Heart left ventricle (tissue), 16 donors: ENCODE data around the gene UXT. TPM values are rescaled to one million over a fixed set of nuclear protein-coding genes. Genes with fewer than 3 reads are reported as not detected.

Source experiments
- ATAC-seq, 4 donors: fragments of 200-7000 bp; cut with Tn5 transposase; one replicate each; pipeline ENCODE4 v1.9.1; 2020 to 2022; ENCODE audit warnings: moderate library complexity in 4 of 4, mild to moderate bottlenecking in 3 of 4, moderate number of reproducible peaks in 1 of 4
- DNase-seq, 5 donors: peaks; one replicate each; pipeline ENCODE4 v3.0.0-alpha.2; 2020
- H3K27ac ChIP-seq, 12 donors: fragments of 200-600 bp; sonication (generic) in 4 of 12; one replicate each; pipeline versions ENCODE4 v1.5.0 to v1.8.0; 2016 to 2022; ENCODE audit warnings: mild to moderate bottlenecking in 2 of 12
- H3K27me3 ChIP-seq, 9 donors: fragments of 200-600 bp; sonication (generic) in 2 of 9; one replicate each; pipeline versions ENCODE4 v1.5.1 to v1.8.0; 2016 to 2022; ENCODE audit warnings: mild to moderate bottlenecking in 3 of 9
- H3K36me3 ChIP-seq, 9 donors: fragments of 200-600 bp; sonication (generic) in 2 of 9; one replicate each; pipeline versions ENCODE4 v1.5.0 to v1.8.0; 2018 to 2022; ENCODE audit warnings: mild to moderate bottlenecking in 2 of 9
- H3K4me1 ChIP-seq, 12 donors: fragments of 200-600 bp; sonication (generic) in 4 of 12; one replicate each; pipeline versions ENCODE4 v1.5.0 to v1.8.0; 2016 to 2022; ENCODE audit warnings: mild to moderate bottlenecking in 3 of 12
- H3K4me3 ChIP-seq, 12 donors: fragments of 200-600 bp; sonication (generic) in 4 of 12; one replicate each; pipeline versions ENCODE4 v1.5.0 to v1.8.0; 2017 to 2022; ENCODE audit warnings: mild to moderate bottlenecking in 9 of 12, moderate library complexity in 4 of 12
- H3K9me3 ChIP-seq, 12 donors: fragments of 200-600 bp; sonication (generic) in 4 of 12; one replicate each; pipeline versions ENCODE4 v1.5.0 to v1.8.0; 2016 to 2022; ENCODE audit warnings: mild to moderate bottlenecking in 1 of 12
- POLR2A ChIP-seq, 2 donors: fragments of 450-650 bp; IDR thresholded peaks; one replicate each; pipeline ENCODE4 v1.6.1; 2017; ENCODE audit warnings: antibody characterized with exemption in 2 of 2, mild to moderate bottlenecking in 2 of 2, moderate library complexity in 2 of 2
- WGBS, 4 donors: extraction: QIAGEN DNeasy Blood & Tissue Kit in 2 of 4; methylation state at CpG; one replicate each; pipeline versions ENCODE4 v1.1.5 to v1.1.7; 2013 to 2018; 5-methylcytosine and 5-hydroxymethylcytosine counted together
- intact Hi-C, 10 donors: fragments of 100-400 bp; cut with DNase I; formaldehyde crosslinking; loops; one replicate each; pipeline versions ENCODE4 v1.11.1 to v1.14.2; 2022
- polyA plus RNA-seq, 2 donors: library from polyadenylated mRNA; stranded (reverse); fragments of 200-250 nt; gene quantifications; one replicate each; pipeline ENCODE4 v1.2.3, GENCODE V29; 2013
- total RNA-seq, 9 donors: library from RNA; depleted of rRNA in 2 of 9; stranded (reverse); fragments of >200 nt in 2 of 9; fragmentation: NEBNext Ultra II Directional in 3 of 9; extraction: Animal tissue kit (Norgen Biotek cat#: 25700) in 3 of 9; gene quantifications; one replicate each; pipeline versions ENCODE4 v1.1.0 to v1.2.4, GENCODE V29; 2016 to 2023
- TF ChIP-seq, protein P1 (sequence below), 12 donors: fragments of 200-600 bp; sonication (generic) in 4 of 12; IDR thresholded peaks; one replicate each; pipeline versions ENCODE4 v1.5.0 to v1.8.0; 2018 to 2022; ENCODE audit warnings: antibody characterized with exemption in 12 of 12, mild to moderate bottlenecking in 5 of 12
- donor health status: ischemic (EF 13 %, LVEDD 7.1; RV severe dilation, severe dysfunction).
- donor health status: healthy with polysubstance abuse.
- donor health status: DM: no; HTN: yes; CAD: no.
- donor health status: DM: no; HTN: no; CAD: no.
- donor health status: ischemic (EF 25% LVEDD 6.9; RV normal size, moderate dysfunction).
- donor health status: ischemic (EF 25% LVEDD 5.7; RV mildly dilated, moderate dysfunction).
- donor health status: healthy.
- donor health status: DM: yes; HTN: yes; CAD: no.
- donor health status: ischemic (EF 35%, LVEDD 5.7; RV mildly dilated, moderate dysfunction).
- donor health status: nonischemic (EF 11% LVEDD 7.7; RV severe dilation, severe dysfunction).
- donor health status: DM: yes; HTN: yes; CAD: no.
- donor health status: PGD.
- donor health status: ischemic (EF 29% LVEDD 5.4; RV normal size, mild dysfunction).
- donor health status: nonischemic (EF 23%, LVEDD 6.1; RV moderate dilation, normal function).

The UXT gene
- total and polyA plus RNA-seq, 11 donors: 74.4 to 193 (median 97.7) TPM

DNA sequence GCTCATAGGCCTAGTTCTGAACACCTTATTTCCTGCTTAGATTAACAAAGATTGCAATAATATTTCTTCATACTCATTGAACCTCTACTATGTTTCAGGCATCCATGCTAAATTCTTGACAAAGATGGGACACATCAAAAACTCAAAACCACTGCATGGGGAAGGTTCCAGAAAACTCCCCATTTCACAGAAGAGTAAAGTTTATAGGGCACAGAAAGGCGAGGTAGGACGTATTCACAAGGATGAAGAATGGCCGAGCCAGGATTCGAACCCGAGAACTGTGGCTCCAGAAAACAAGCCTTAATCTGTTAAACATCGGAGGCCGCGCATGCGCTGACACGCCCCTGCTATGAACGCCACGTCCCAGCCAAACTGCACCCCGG is 688 bp downstream of the UXT start:
- Histone ChIP-seq H3K4me3 (peak overlapping the region; percentile 24 to 80 (median 66)), H3K27me3 (no peaks in the 10 kb centered on the region), H3K4me1 (peaks cover 0 to 13% (median 3%) of the 10 kb centered on the region in 12 donors), H3K9me3 (no peaks in the 10 kb centered on the region), H3K27ac (peak overlapping the region in 11 of 12 donors; percentile 88 to 97 (median 91)), H3K36me3 (peaks cover 0 to 41% (median 26%) of the 10 kb centered on the region in 9 donors)
- no peak for TF ChIP-seq POLR2A (IDR thresholded peaks at IDR 0.05)
- TF ChIP-seq, protein P1, sequence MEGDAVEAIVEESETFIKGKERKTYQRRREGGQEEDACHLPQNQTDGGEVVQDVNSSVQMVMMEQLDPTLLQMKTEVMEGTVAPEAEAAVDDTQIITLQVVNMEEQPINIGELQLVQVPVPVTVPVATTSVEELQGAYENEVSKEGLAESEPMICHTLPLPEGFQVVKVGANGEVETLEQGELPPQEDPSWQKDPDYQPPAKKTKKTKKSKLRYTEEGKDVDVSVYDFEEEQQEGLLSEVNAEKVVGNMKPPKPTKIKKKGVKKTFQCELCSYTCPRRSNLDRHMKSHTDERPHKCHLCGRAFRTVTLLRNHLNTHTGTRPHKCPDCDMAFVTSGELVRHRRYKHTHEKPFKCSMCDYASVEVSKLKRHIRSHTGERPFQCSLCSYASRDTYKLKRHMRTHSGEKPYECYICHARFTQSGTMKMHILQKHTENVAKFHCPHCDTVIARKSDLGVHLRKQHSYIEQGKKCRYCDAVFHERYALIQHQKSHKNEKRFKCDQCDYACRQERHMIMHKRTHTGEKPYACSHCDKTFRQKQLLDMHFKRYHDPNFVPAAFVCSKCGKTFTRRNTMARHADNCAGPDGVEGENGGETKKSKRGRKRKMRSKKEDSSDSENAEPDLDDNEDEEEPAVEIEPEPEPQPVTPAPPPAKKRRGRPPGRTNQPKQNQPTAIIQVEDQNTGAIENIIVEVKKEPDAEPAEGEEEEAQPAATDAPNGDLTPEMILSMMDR (IDR thresholded peaks at IDR 0.05): no peak
- WGBS, 4 donors: 2 to 46% (median 22%) methylated on average over 13 of the region's 13 CpGs
- ATAC-seq (no peak), DNase-seq (no peak)
- intact Hi-C loops: loop anchor here in 6 of 10 donors (5.0 to 10.0 kb wide), 4 partner anchors 177 to 463 kb away; partner anchors contain the start of genes UBA1 (in 2 of the 6) and ZNF81 (in 2 of the 6)

DNA sequence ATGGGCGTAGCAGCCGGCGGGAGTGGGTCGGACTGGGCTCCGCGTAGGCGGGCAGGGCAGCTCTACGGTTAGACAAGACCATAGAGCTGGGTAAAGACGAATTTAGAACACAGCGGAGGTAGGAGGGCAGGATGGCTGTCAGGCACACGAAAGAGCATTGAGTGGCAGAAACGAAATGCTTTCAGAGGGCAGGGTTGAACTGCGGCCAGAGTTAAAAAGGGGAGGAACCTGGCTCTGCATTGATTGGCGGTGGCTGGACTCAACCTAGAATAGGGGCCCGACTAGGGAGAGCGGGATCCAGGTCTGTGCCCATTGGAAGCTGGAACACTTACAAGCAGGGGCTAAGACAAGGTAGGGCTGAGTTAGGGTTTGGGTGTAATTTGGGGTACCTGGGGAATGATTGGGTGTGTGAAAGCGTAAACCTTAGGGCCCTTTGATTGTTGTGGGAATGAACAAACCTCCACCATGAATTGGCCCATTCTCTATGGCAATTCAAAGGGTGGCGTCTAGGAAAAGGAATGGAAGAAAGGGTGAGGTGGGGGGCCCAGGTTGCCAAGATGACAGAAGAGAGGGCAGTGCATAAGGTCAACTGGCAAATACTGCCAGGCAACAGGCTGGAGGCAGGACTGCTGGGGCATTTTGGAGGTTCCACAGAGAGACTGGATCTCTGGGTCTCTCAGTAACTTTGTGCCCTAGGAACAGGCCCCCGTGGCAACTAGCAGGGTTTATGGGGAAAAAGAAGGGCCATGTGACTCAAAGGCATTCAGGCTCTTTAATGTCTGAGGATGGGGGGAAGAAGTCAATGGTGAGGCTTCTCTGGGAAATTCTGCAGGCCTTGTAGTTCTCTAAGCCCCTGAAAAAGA is 7.7 kb downstream of the UXT start:
- peak in 1 of 2 donors; percentile 52 for TF ChIP-seq POLR2A (IDR thresholded peaks at IDR 0.05)
- TF ChIP-seq, protein P1 (IDR thresholded peaks at IDR 0.05): no peak
- peak in 1 of 4 donors; percentile 14 for ATAC-seq
- H3K9me3 ChIP-seq: no peaks in the 10 kb centered on the region
- intact Hi-C loops: loop anchor here in 6 of 10 donors (5.0 to 10.0 kb wide), 4 partner anchors 184 to 459 kb away; partner anchors contain the start of genes UBA1 (in 3 of the 6) and ZNF81 (in 1 of the 6)
- H3K4me3 ChIP-seq: peak overlapping the region in 10 of 12 donors; percentile 22 to 90 (median 67)
- peaks cover 0 to 4% (median 0%) of the 10 kb centered on the region in 9 donors for H3K27me3 ChIP-seq
- no peak for DNase-seq
- H3K4me1 ChIP-seq: peaks cover 0 to 17% (median 6%) of the 10 kb centered on the region in 12 donors
- 12 to 61% (median 32%) methylated on average over 19 of the region's 19 CpGs for WGBS, 4 donors
- peaks cover 0 to 36% (median 19%) of the 10 kb centered on the region in 9 donors for H3K36me3 ChIP-seq
- peak overlapping the region; percentile 26 to 93 (median 74) for H3K27ac ChIP-seq

DNA sequence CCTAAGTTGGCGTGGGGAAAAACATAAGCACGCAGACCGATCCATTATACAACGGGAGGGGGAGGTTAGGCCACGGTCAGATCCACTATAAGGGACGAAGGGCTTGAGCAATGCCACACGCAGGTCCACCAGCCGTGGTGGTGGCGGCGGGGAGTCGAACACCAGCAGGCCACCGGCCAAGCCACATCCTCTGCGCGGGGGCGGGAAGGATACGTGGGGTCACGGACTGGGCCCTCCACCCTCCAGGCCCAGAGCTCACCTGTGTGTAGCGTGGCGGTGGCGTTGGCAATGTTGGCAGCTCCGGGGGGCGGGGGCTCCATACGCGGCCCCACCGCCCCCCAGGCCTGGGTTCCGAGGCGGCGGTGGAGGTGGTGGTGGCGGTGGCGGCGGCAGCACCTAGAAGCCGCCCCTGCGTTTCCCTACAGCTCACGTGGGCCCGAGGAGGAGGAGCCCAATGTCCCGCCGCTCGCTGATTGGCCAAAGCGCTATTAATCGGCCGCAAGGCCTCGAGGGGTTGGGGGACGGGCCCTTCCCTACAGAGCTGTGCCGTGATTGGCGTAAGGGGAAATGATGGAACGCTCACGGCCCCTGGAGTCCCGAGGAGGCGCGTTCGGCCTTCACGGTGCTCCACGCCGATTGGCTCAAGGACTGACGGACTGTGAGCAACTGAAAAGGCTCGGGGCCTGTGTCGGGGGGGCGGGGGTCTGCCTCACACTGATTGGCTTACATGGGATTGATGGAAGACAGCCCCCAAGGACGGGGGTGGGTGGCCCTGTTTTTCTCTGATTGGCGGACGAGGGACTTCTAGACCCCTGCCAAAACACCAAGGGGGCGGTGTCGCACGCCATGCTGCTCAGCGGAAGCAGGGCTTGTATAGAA is 8.6 kb downstream of the UXT start, which contains the start of gene ELK1:
TSS of gene ELK1 (minus strand) at position 400 of the 879 bp plus-strand sequence. CDS start 9,122 bp downstream, outside the sequence.
- H3K4me1 ChIP-seq: peaks cover 0 to 17% (median 6%) of the 10 kb centered on the region in 12 donors
- H3K27ac ChIP-seq: peak within 1 kb of the TSS; percentile 47 to 93 (median 82)
- H3K27me3 ChIP-seq: peaks cover 0 to 4% (median 0%) of the 10 kb centered on the region in 9 donors
- intact Hi-C loops: loop anchor here in 6 of 10 donors (5.0 to 10.0 kb wide), 4 partner anchors 184 to 458 kb away; partner anchors contain the start of genes UBA1 (in 3 of the 6) and ZNF81 (in 1 of the 6)
- no peaks in the 10 kb centered on the region for H3K9me3 ChIP-seq
- peak within 1 kb of the TSS; percentile 39 to 90 (median 70) for H3K4me3 ChIP-seq
- H3K36me3 ChIP-seq: peaks cover 0 to 28% (median 11%) of the 10 kb centered on the region in 9 donors
- peak; percentile 94 to 98 (median 97) for ATAC-seq
- peak; percentile 93 to 97 (median 95) for DNase-seq
- peak in 1 of 2 donors; percentile 39 for TF ChIP-seq POLR2A (IDR thresholded peaks at IDR 0.05)
- TF ChIP-seq, protein P1 (IDR thresholded peaks at IDR 0.05): peak in 2 of 12 donors; percentile 18 to 30
- 1 to 56% (median 26%) methylated on average over 46 to 65 of the region's 65 CpGs for WGBS, 4 donors
